OCI-LY1 (cell line): ENCODE data around the gene UROC1.

ENCODE experiments used
- H2AFZ ChIP-seq: fragments of 200-600 bp; sonication (generic), shearing (Covaris generic); 2 replicates; pipeline ENCODE4 v1.6.0; 2014; ENCODE audit warnings: antibody characterized with exemption, mild to moderate bottlenecking, low read length
- H3F3A ChIP-seq: fragments of 200-600 bp; sonication (generic), shearing (Covaris generic); 2 replicates; pipeline ENCODE4 v1.6.0; 2014; ENCODE audit warnings: mild to moderate bottlenecking, antibody characterized with exemption, low read length, moderate library complexity; ENCODE audit not compliant: insufficient read depth
- H3K27ac ChIP-seq: fragments of 200-600 bp; sonication (generic); 2 replicates; pipeline ENCODE4 v1.5.1; 2014; ENCODE audit warnings: low read length, mixed run types, mild to moderate bottlenecking, low read depth; ENCODE audit not compliant: poor library complexity, severe bottlenecking
- H3K27me3 ChIP-seq: fragments of 200-600 bp; sonication (generic); 2 replicates; pipeline ENCODE4 v1.6.0; 2014; ENCODE audit warnings: antibody characterized with exemption, mild to moderate bottlenecking, low read length, moderate library complexity; ENCODE audit not compliant: insufficient read depth
- H3K36me3 ChIP-seq: fragments of 200-600 bp; sonication (generic); 2 replicates; pipeline ENCODE4 v1.6.1; 2014; ENCODE audit warnings: mild to moderate bottlenecking, antibody characterized with exemption, low read length, moderate library complexity, mixed read lengths; ENCODE audit not compliant: insufficient read depth
- H3K4me1 ChIP-seq: fragments of 200-600 bp; sonication (generic); 2 replicates; pipeline ENCODE4 v1.5.1; 2014; ENCODE audit warnings: mild to moderate bottlenecking, low read length, moderate library complexity; ENCODE audit not compliant: insufficient read depth, severe bottlenecking
- H3K4me2 ChIP-seq: fragments of 200-600 bp; sonication (generic), shearing (Covaris generic); 2 replicates; pipeline ENCODE4 v1.6.1; 2014; ENCODE audit warnings: low read length
- H3K4me3 ChIP-seq: fragments of 200-600 bp; sonication (generic); 2 replicates; pipeline ENCODE4 v1.5.1; 2014; ENCODE audit warnings: low read length, low read depth, mild to moderate bottlenecking, mixed read lengths; ENCODE audit not compliant: poor library complexity, severe bottlenecking
- H3K79me2 ChIP-seq: fragments of 200-600 bp; shearing (Covaris generic); 2 replicates; pipeline ENCODE4 v1.6.1; 2016; ENCODE audit warnings: mixed run types, low read length, mixed read lengths; ENCODE audit not compliant: insufficient read depth
- H3K9ac ChIP-seq: fragments of 200-600 bp; sonication (generic), shearing (Covaris generic); 2 replicates; pipeline ENCODE4 v1.6.1; 2014; ENCODE audit warnings: mild to moderate bottlenecking, low read length, mixed read lengths
- H3K9me2 ChIP-seq: fragments of 200-600 bp; sonication (generic), shearing (Covaris generic); 2 replicates; pipeline ENCODE4 v1.6.1; 2014; ENCODE audit warnings: low read depth, mild to moderate bottlenecking, low read length, mixed read lengths
- H3K9me3 ChIP-seq: fragments of 200-600 bp; shearing (Covaris generic); 2 replicates; pipeline ENCODE4 v1.6.1; 2014; ENCODE audit warnings: low read length, mixed read lengths
- H4K20me1 ChIP-seq: fragments of 200-600 bp; sonication (generic), shearing (Covaris generic); 2 replicates; pipeline ENCODE4 v1.6.0; 2016; ENCODE audit warnings: mild to moderate bottlenecking, low read length; ENCODE audit not compliant: insufficient read depth
- CTCF ChIP-seq: fragments of 200-600 bp; sonication (generic), shearing (Covaris generic); IDR thresholded peaks from 2 replicates; pipeline ENCODE4 v1.5.1; 2017; ENCODE audit warnings: mild to moderate bottlenecking, antibody characterized with exemption, low read length, moderate library complexity, mixed read lengths
- EZH2 ChIP-seq: fragments of 200-600 bp; sonication (generic), shearing (Covaris generic); IDR thresholded peaks from 2 replicates; pipeline ENCODE4 v1.8.0; 2017; ENCODE audit warnings: borderline replicate concordance, mixed run types, mild to moderate bottlenecking, antibody characterized with exemption, low read length, moderate library complexity, mixed read lengths

The UROC1 gene

GRCh38 chr3:126499401-126499800 lies 18.2 kb downstream of the UROC1 start:
- no peaks in the 10 kb centered on the region for H3K9me3 ChIP-seq
- no peak overlapping the region for H3K27ac ChIP-seq
- no peak for TF ChIP-seq CTCF
- no peak for TF ChIP-seq EZH2
- H3K36me3 ChIP-seq = no peaks in the 10 kb centered on the region
- no peaks in the 10 kb centered on the region for H3F3A ChIP-seq
- no peaks in the 10 kb centered on the region for H3K9me2 ChIP-seq
- H3K9ac ChIP-seq = no peak overlapping the region
- H2AFZ ChIP-seq = no peak overlapping the region
- H4K20me1 ChIP-seq = no peaks in the 10 kb centered on the region
- no peaks in the 10 kb centered on the region for H3K27me3 ChIP-seq
- no peaks in the 10 kb centered on the region for H3K4me1 ChIP-seq
- no peaks in the 10 kb centered on the region for H3K79me2 ChIP-seq
- H3K4me3 ChIP-seq = no peak overlapping the region
- H3K4me2 ChIP-seq = no peak overlapping the region

- Histone ChIP-seq H3K36me3 (no peaks in the 10 kb centered on the region), H3K27me3 (no peaks in the 10 kb centered on the region), H3K9me3 (no peaks in the 10 kb centered on the region), H3K9me2 (no peaks in the 10 kb centered on the region), H3K79me2 (no peaks in the 10 kb centered on the region), H3K4me1 (no peaks in the 10 kb centered on the region), H4K20me1 (no peaks in the 10 kb centered on the region), H3K9ac (no peak overlapping the region), H3K4me3 (no peak overlapping the region), H3K4me2 (no peak overlapping the region), H3K27ac (no peak overlapping the region), H2AFZ (no peak overlapping the region), H3F3A (no peaks in the 10 kb centered on the region)
- no peak for TF ChIP-seq EZH2
- no peak for TF ChIP-seq CTCF
Observed at GRCh38 chr3:126498929-126499328, 18.6 kb downstream of the UROC1 start.

- H3K36me3 ChIP-seq = no peaks in the 10 kb centered on the region
- no peaks in the 10 kb centered on the region for H3K9me2 ChIP-seq
- H3K4me3 ChIP-seq = no peak overlapping the region
- no peak overlapping the region for H3K27ac ChIP-seq
- H3K79me2 ChIP-seq = no peaks in the 10 kb centered on the region
- H3K27me3 ChIP-seq = no peaks in the 10 kb centered on the region; the same call in 1 of the 2 replicates
- no peak overlapping the region for H3K4me2 ChIP-seq
- H2AFZ ChIP-seq = no peak overlapping the region
- no peaks in the 10 kb centered on the region for H3K9me3 ChIP-seq
- H3F3A ChIP-seq = no peaks in the 10 kb centered on the region
- no peaks in the 10 kb centered on the region for H3K4me1 ChIP-seq
- no peak overlapping the region for H3K9ac ChIP-seq
- TF ChIP-seq CTCF (no peak), EZH2 (no peak)
- H4K20me1 ChIP-seq = no peaks in the 10 kb centered on the region
Observed at GRCh38 chr3:126498461-126498860, 19.1 kb downstream of the UROC1 start.
